ENCODE results near the gene SYCE3.

Gene SYCE3

GRCh38 chr22:50574383-50574755, 11.7 kb upstream of the SYCE3 start:
- DNase-seq, result no peak

GRCh38 chr22:50573491-50574382, 11.0 kb upstream of the SYCE3 start:
- DNase-seq, result no peak

GRCh38 chr22:50572965-50573364, 10.2 kb upstream of the SYCE3 start:
- no peak for DNase-seq

- DNase-seq, result no peak
These were observed 8.8 kb upstream of the SYCE3 start for GRCh38 chr22:50571264-50572175.

- DNase-seq, result no peak
These were observed 8.1 kb upstream of the SYCE3 start for GRCh38 chr22:50570861-50571260.

- no peak for DNase-seq
These were observed 7.3 kb upstream of the SYCE3 start for GRCh38 chr22:50569896-50570535.

GRCh38 chr22:50569041-50569459, 6.3 kb upstream of the SYCE3 start:
- no peak for DNase-seq

GRCh38 chr22:50568626-50569025, 5.9 kb upstream of the SYCE3 start:
- peak; percentile 31 for DNase-seq

- no peak for DNase-seq
These were observed 5.1 kb upstream of the SYCE3 start for GRCh38 chr22:50567721-50568252.

GRCh38 chr22:50564289-50564688, 1.6 kb upstream of the SYCE3 start:
- no peak for DNase-seq

GRCh38 chr22:50563413-50564160, 868 bp upstream of the SYCE3 start:
- DNase-seq, result no peak

- no peak for DNase-seq
These were observed 1.0 kb downstream of the SYCE3 start for GRCh38 chr22:50561401-50562358.

- DNase-seq, result no peak
These were observed 2.7 kb downstream of the SYCE3 start for GRCh38 chr22:50560034-50560433.

- no peak for DNase-seq
These were observed 6.0 kb downstream of the SYCE3 start for GRCh38 chr22:50556703-50557102.

GRCh38 chr22:50553310-50553709, 9.4 kb downstream of the SYCE3 start:
- no peak for DNase-seq

GRCh38 chr22:50551160-50551752, 11.5 kb downstream of the SYCE3 start:
- no peak for DNase-seq

- DNase-seq, result no peak
These were observed 12.3 kb downstream of the SYCE3 start for GRCh38 chr22:50550395-50550794.

GRCh38 chr22:50548921-50549790, 13.6 kb downstream of the SYCE3 start:
- no peak for DNase-seq
